GM19099 (cell line): ENCODE measurements around the gene SYMPK.

ENCODE experiments used
- POLR2A ChIP-seq: IDR thresholded peaks from 3 replicates; pipeline ENCODE4 v1.6.1; 2011; ENCODE audit warnings: low read depth; ENCODE audit not compliant: insufficient read length; ENCODE audit errors: extremely low read depth

Gene SYMPK

GRCh38 chr19:45779231-45780145, 83.5 kb downstream of the SYMPK start:
- no peak for TF ChIP-seq POLR2A

GRCh38 chr19:45778010-45778661, 84.8 kb downstream of the SYMPK start:
- TF ChIP-seq POLR2A, result no peak

- no peak for TF ChIP-seq POLR2A
Observed at GRCh38 chr19:45777395-45777961, 85.5 kb downstream of the SYMPK start.

- no peak for TF ChIP-seq POLR2A
Observed at GRCh38 chr19:45774765-45775164, 88.2 kb downstream of the SYMPK start.

GRCh38 chr19:45773384-45773783, 89.6 kb downstream of the SYMPK start:
- TF ChIP-seq POLR2A, result no peak

- TF ChIP-seq POLR2A, result no peak
Observed at GRCh38 chr19:45772912-45773311, 90.0 kb downstream of the SYMPK start.

- no peak for TF ChIP-seq POLR2A
Observed at GRCh38 chr19:45772130-45772840, 90.7 kb downstream of the SYMPK start.

- no peak for TF ChIP-seq POLR2A
Observed at GRCh38 chr19:45771311-45771933, 91.5 kb downstream of the SYMPK start.

GRCh38 chr19:45770192-45771101, 92.5 kb downstream of the SYMPK start:
- no peak for TF ChIP-seq POLR2A

- no peak for TF ChIP-seq POLR2A
Observed at GRCh38 chr19:45769821-45770191, 93.1 kb downstream of the SYMPK start.

GRCh38 chr19:45768984-45769782, 93.8 kb downstream of the SYMPK start, which contains the start of gene SIX5:
Gene SIX5, minus strand, starts transcription at chr19:45769252. Its CDS starts 408 bp downstream, at chr19:45768844.
- peak; percentile 50 for TF ChIP-seq POLR2A

GRCh38 chr19:45768655-45768983, 94.3 kb downstream of the SYMPK start:
- no peak for TF ChIP-seq POLR2A
